ENCODE data around the gene PRTG. TPM values are rescaled to one million over a fixed set of nuclear protein-coding genes. Genes with fewer than 3 reads are reported as not detected.

PRTG gene
- polyA plus RNA-seq, 1 donor (not counting 4 experiments of a cell fraction or from before 2014, with no cell fraction given), result not detected

GRCh38 chr15:55652909-55653495, 90.0 kb downstream of the PRTG start:
- no peaks in the 10 kb centered on the region for H3K9me1 ChIP-seq (ENCODE audit: control insufficient read depth, extremely low read depth, insufficient read depth, low read length)

GRCh38 chr15:55652359-55652758, 90.6 kb downstream of the PRTG start:
- Histone ChIP-seq H3K27ac (ENCODE audit: control insufficient read depth, insufficient read depth, low read length) (no peak overlapping the region), H3K27me3 (ENCODE audit: control insufficient read depth, extremely low read depth, insufficient read depth, low read length) (no peaks in the 10 kb centered on the region), H3K4me2 (ENCODE audit: control insufficient read depth, extremely low read depth, insufficient read depth, low read depth, low read length) (no peak overlapping the region), H3K4me1 (ENCODE audit: control insufficient read depth, extremely low read depth, insufficient read depth, low read length) (peaks cover 2% of the 10 kb centered on the region), H3K36me3 (ENCODE audit: control insufficient read depth in 2 of 2, extremely low read depth in 1 of 2, insufficient read depth in 2 of 2, low read length in 2 of 2) (no peaks in the 10 kb centered on the region), H3K9me1 (ENCODE audit: control insufficient read depth, extremely low read depth, insufficient read depth, low read length) (no peaks in the 10 kb centered on the region), H4K20me1 (ENCODE audit: control insufficient read depth, extremely low read depth, insufficient read depth, low read length) (no peaks in the 10 kb centered on the region), H2AFZ (ENCODE audit: control insufficient read depth, low read length) (no peak overlapping the region), H3K9me3 (ENCODE audit: control insufficient read depth, low read depth, low read length) (no peaks in the 10 kb centered on the region), H3K9ac (ENCODE audit: control insufficient read depth, extremely low read depth, insufficient read depth, low read length) (no peak overlapping the region), H3K79me2 (ENCODE audit: control insufficient read depth, insufficient read depth, low read length) (no peaks in the 10 kb centered on the region), H3K4me3 (ENCODE audit: control insufficient read depth in 2 of 3, extremely low read depth in 1 of 3, insufficient read depth in 2 of 3, low read depth in 1 of 3, low read length in 3 of 3) (no peak overlapping the region)
- FAIRE-seq, result no peak
- dilution Hi-C loops (cut with MboI; ENCODE audit: extremely low pct_ligation_motif_present, low sequenced_read_pairs), result no loop called here
- TF ChIP-seq CTCF (optimal IDR thresholded peaks at IDR 0.05 in 1 of 3, IDR thresholded peaks at IDR 0.05 in 1 of 3, conservative IDR thresholded peaks at IDR 0.05 in 1 of 3; ENCODE audit: extremely low read depth in 1 of 3, insufficient read depth in 2 of 3, low read length in 3 of 3) (no peak), EZH2 (IDR thresholded peaks at IDR 0.05; ENCODE audit: low read length) (no peak)
- no peak for DNase-seq (ENCODE audit: low read depth, low spot score)

More at GRCh38 chr15:55652909-55653495, 90.0 kb downstream of the PRTG start:
- H3K9me3 ChIP-seq (ENCODE audit: control insufficient read depth, low read depth, low read length), result no peaks in the 10 kb centered on the region
- no peak overlapping the region for H3K9ac ChIP-seq (ENCODE audit: control insufficient read depth, extremely low read depth, insufficient read depth, low read length)
- no peak for FAIRE-seq
- DNase-seq (ENCODE audit: low read depth, low spot score), result no peak
- H3K4me2 ChIP-seq (ENCODE audit: control insufficient read depth, extremely low read depth, insufficient read depth, low read depth, low read length), result no peak overlapping the region
- no peaks in the 10 kb centered on the region for H3K79me2 ChIP-seq (ENCODE audit: control insufficient read depth, insufficient read depth, low read length)
- dilution Hi-C loops (cut with MboI; ENCODE audit: extremely low pct_ligation_motif_present, low sequenced_read_pairs), result no loop called here
- no peak overlapping the region for H3K27ac ChIP-seq (ENCODE audit: control insufficient read depth, insufficient read depth, low read length)
- H3K4me3 ChIP-seq (ENCODE audit: control insufficient read depth in 2 of 3, extremely low read depth in 1 of 3, insufficient read depth in 2 of 3, low read depth in 1 of 3, low read length in 3 of 3), result no peak overlapping the region
- no peaks in the 10 kb centered on the region for H4K20me1 ChIP-seq (ENCODE audit: control insufficient read depth, extremely low read depth, insufficient read depth, low read length)
- H3K36me3 ChIP-seq (ENCODE audit: control insufficient read depth in 2 of 2, extremely low read depth in 1 of 2, insufficient read depth in 2 of 2, low read length in 2 of 2), result no peaks in the 10 kb centered on the region
- TF ChIP-seq CTCF (optimal IDR thresholded peaks at IDR 0.05 in 1 of 3, IDR thresholded peaks at IDR 0.05 in 1 of 3, conservative IDR thresholded peaks at IDR 0.05 in 1 of 3; ENCODE audit: extremely low read depth in 1 of 3, insufficient read depth in 2 of 3, low read length in 3 of 3) (no peak), EZH2 (IDR thresholded peaks at IDR 0.05; ENCODE audit: low read length) (no peak)
- peaks cover 2% of the 10 kb centered on the region for H3K4me1 ChIP-seq (ENCODE audit: control insufficient read depth, extremely low read depth, insufficient read depth, low read length)
- H2AFZ ChIP-seq (ENCODE audit: control insufficient read depth, low read length), result no peak overlapping the region
- H3K27me3 ChIP-seq (ENCODE audit: control insufficient read depth, extremely low read depth, insufficient read depth, low read length), result no peaks in the 10 kb centered on the region
